Tongue (tissue), 3 donors: Measurements from ENCODE around the gene SNTB2. TPM values are rescaled to one million over a fixed set of nuclear protein-coding genes. Genes with fewer than 3 reads are reported as not detected.

Experiments used
- DNase-seq: peaks from one replicate; pipeline ENCODE4 v3.0.0-alpha.2; 2015
- small RNA-seq: library from RNA; depleted of rRNA; stranded (forward); fragments of <200 nt; gene quantifications from one replicate; pipeline ENCODE3, GENCODE V24; 2014; ENCODE audit warnings: low replicate concordance
- total RNA-seq: library from RNA; depleted of rRNA; stranded (reverse); fragments of >200 nt; gene quantifications from one replicate; pipeline ENCODE4 v1.2.3, GENCODE V29; 2014

SNTB2 gene
- total RNA-seq, 1 donor from 2014 or later = 63.9 TPM

GRCh38 chr16:69345923-69346322 lies 159.0 kb downstream of the SNTB2 start:
- DNase-seq = no peak

- DNase-seq = no peak
These were observed 159.7 kb downstream of the SNTB2 start for GRCh38 chr16:69346683-69347082.

- no peak for DNase-seq
These were observed 161.3 kb downstream of the SNTB2 start for GRCh38 chr16:69348222-69348621.

DNA sequence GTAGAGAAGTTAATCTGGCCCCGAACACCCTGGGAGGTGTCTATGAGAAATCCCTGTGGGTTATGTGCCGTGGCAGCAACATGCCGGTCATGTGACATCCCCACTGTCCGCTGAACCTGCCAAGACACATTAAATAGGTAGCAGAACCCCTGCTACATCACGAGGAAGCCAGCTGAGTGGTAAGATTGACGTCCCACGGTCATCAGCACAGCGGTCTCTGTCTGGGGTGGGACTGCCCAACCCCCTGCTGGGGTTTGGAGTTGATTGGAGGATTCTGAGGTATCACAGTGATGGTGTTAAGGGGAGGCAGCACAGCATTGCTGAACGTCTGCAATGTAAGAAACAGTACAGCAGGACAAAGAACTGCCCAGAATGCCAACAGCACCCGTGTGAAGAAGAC lies 162.6 kb downstream of the SNTB2 start:
- no peak for DNase-seq

GRCh38 chr16:69350536-69351133 lies 163.7 kb downstream of the SNTB2 start:
- DNase-seq = no peak

DNA sequence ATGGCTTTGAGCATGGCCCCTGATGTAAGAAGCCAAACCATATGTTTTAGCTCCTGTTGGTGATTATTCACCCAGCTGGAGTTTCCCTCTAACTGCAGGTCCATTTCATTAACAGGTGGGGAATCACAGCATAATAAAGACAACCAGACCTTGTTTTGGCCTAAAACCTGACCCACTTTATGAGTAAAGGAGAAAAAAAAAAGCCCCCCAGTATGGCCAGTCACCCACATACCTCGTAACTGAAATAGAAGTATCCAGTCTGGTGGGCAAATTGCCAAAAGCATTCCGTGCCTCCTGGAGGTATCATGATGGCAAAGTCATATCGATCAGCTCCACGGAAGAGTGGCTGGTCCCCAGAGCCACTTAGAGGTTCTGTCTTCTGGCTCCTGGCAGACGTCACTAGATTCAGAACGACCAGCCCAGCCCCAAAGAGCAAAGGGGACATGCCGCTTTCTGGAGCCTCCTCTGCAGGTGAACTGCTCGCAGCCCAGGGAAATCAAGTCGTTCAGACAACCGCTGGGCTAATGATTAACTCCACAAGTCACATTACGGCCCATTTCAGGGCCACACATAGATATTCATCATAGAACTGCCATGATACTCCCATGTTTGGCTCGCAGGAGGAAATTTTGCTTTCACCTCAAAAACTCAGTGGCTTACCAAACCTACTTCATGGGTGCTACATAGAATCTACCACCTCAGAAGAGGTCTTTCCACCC lies 164.5 kb downstream of the SNTB2 start, which contains the start of gene TMED6:
Gene TMED6 (minus strand): TSS at position 478 of the 719 bp plus-strand sequence. CDS start 33 bp downstream, at position 445.
- no peak for DNase-seq

Small RNAs within 50 kb of the gene (small RNA-seq; reads per million reads assigned to genes)
- gene RF00019 (not detected), gene RNU6-22P (not detected)

Other genes starting within 250 kb of the SNTB2 start
- gene HAS3, start 81.5 kb upstream of the SNTB2 start, total RNA-seq = 2.3 TPM
- gene CHTF8, start 54.6 kb upstream of the SNTB2 start, total RNA-seq = 82.4 TPM
- 15.1 TPM for gene UTP4, start 54.5 kb upstream of the SNTB2 start, total RNA-seq
- 25.2 TPM for gene VPS4A, start 124.2 kb downstream of the SNTB2 start, total RNA-seq
- gene PDF, start 143.4 kb downstream of the SNTB2 start, total RNA-seq = 12.0 TPM
- gene COG8, start 152.4 kb downstream of the SNTB2 start, total RNA-seq = 41.7 TPM
- 14.7 TPM for gene NIP7, start 152.6 kb downstream of the SNTB2 start, total RNA-seq
- gene TMED6, start 164.6 kb downstream of the SNTB2 start, total RNA-seq = not detected
- 18.7 TPM for gene TERF2, start 198.8 kb downstream of the SNTB2 start, total RNA-seq
- gene CYB5B, start 237.5 kb downstream of the SNTB2 start, total RNA-seq = 47.9 TPM